Endometrium (tissue), 2 donors: ENCODE measurements around the gene CDIPT.

ENCODE experiments used
- FAIRE-seq: peaks from 2 replicates; lab custom pipeline; 2012; peaks lifted over from hg19 to GRCh38; lab: Jason Lieb, UNC
- donor health status: control.
- donor health status: control.

CDIPT gene

DNA sequence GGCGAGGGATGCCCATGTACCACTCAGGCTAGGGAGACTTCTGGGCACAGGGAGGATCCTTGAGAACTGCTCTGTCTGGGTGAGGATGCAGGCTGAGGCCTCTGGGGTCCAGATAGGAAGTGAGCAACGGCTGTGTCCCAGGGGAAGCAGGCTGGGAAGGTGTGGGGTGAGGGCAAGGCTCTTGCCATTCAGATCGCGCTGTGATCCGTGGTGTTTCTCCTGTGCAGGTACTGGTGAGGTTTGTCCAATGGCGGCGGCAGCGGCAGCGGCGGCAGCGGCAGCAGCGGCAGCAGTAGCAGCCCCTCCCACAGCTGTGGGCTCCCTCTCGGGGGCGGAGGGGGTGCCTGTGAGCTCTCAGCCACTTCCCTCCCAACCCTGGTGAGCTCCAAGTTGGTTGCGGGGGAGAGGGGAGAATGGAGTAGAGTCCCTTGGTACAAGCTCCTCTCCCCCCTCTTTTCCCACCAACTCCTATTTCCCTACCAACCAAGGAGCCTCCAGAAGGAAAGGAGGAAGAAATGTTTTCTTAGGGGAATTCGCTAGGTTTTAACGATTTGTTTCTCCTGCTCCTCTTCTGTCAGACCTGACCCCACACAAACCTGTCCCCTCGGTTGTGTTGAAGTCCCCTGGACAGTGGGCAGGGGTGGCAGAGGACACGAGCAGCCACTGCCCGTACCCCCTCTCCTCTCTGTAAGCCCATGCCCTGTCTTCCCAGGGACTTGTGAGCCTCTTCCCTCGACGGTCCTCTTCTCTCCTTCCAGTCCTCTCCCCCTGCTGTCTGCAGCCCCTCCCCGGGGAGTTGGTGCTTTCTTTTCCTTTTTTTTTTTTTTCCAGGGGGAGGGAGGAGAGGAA, 53.0 kb downstream of the CDIPT start:
- no peak for FAIRE-seq

GRCh38 chr16:29809031-29809747, 53.8 kb downstream of the CDIPT start:
- no peak for FAIRE-seq
